SK-N-SH treated with all-trans-retinoic acid at 6 μM for 48 hours (cell line): ENCODE data around the gene GPC6.

Experiments
- ARNTL ChIP-seq: fragments of 450-650 bp; formaldehyde crosslinking; IDR thresholded peaks from 2 replicates; pipeline ENCODE4 v1.5.0; 2020; ENCODE audit warnings: low read depth, mild to moderate bottlenecking, moderate library complexity, borderline replicate concordance
- ESRRG ChIP-seq: fragments of 250-450 bp; sonication (Bioruptor Pico); IDR thresholded peaks from 2 replicates; pipeline ENCODE4 v1.6.1; 2021; ENCODE audit warnings: mild to moderate bottlenecking
- GLIS3 ChIP-seq: fragments of 250-450 bp; sonication (Bioruptor Pico); IDR thresholded peaks from 2 replicates; pipeline ENCODE4 v1.5.0; 2020; ENCODE audit warnings: mild to moderate bottlenecking, moderate library complexity
- ISL1 ChIP-seq: fragments of 250-450 bp; sonication (Bioruptor Pico); IDR thresholded peaks from 2 replicates; pipeline ENCODE4 v2.1.2; 2022; ENCODE audit warnings: mild to moderate bottlenecking, moderate library complexity
- PPARA ChIP-seq: fragments of 250-450 bp; sonication (Bioruptor Pico); IDR thresholded peaks from 2 replicates; pipeline ENCODE4 v1.5.0; 2020; ENCODE audit warnings: mild to moderate bottlenecking, borderline replicate concordance
- RARB ChIP-seq: fragments of 250-450 bp; sonication (Bioruptor Pico); IDR thresholded peaks from 2 replicates; pipeline ENCODE4 v1.8.0; 2021; ENCODE audit warnings: mild to moderate bottlenecking, moderate library complexity
- ZNF565 ChIP-seq: fragments of 450-650 bp; formaldehyde crosslinking; conservative IDR thresholded peaks from 2 replicates; pipeline ENCODE4 v1.5.0; 2020; ENCODE audit warnings: low read depth, mild to moderate bottlenecking, moderate library complexity
- ZNF8 ChIP-seq: fragments of 450-650 bp; formaldehyde crosslinking; IDR thresholded peaks from 2 replicates; pipeline ENCODE4 v1.5.0; 2020; ENCODE audit warnings: mild to moderate bottlenecking, moderate library complexity
- TF ChIP-seq, protein P1 (sequence below): fragments of 250-450 bp; sonication (Bioruptor Pico); IDR thresholded peaks from 2 replicates; pipeline ENCODE4 v1.8.0; 2020; ENCODE audit warnings: mild to moderate bottlenecking, moderate library complexity, borderline replicate concordance

DNA sequence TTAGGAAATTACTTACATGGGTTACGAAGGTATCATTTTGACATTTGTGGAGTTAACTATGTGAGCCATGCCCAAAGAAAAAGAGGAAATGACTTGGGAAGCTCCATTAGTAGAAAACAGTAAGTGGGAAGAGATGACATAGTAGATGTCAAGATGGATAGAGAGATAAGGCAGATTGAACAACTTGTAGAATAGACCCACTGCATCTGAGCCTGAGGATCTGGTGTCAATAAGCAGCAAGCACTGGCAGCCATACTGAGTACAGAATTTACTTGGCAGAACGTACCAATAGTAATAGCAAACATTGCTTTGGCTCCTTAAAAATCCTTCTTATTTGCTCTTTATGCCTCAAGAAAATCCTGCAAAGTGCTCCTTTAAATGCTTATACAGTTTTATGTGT, 203.8 kb downstream of the GPC6 start:
- TF ChIP-seq ESRRG (no peak), ARNTL (no peak), ZNF8 (CRISPR knock-in tag) (no peak), ISL1 (CRISPR knock-in tag) (no peak), ZNF565 (CRISPR knock-in tag) (no peak), RARB (CRISPR knock-in tag) (no peak), PPARA (CRISPR knock-in tag) (no peak), GLIS3 (CRISPR knock-in tag) (no peak)
- TF ChIP-seq, protein P1, sequence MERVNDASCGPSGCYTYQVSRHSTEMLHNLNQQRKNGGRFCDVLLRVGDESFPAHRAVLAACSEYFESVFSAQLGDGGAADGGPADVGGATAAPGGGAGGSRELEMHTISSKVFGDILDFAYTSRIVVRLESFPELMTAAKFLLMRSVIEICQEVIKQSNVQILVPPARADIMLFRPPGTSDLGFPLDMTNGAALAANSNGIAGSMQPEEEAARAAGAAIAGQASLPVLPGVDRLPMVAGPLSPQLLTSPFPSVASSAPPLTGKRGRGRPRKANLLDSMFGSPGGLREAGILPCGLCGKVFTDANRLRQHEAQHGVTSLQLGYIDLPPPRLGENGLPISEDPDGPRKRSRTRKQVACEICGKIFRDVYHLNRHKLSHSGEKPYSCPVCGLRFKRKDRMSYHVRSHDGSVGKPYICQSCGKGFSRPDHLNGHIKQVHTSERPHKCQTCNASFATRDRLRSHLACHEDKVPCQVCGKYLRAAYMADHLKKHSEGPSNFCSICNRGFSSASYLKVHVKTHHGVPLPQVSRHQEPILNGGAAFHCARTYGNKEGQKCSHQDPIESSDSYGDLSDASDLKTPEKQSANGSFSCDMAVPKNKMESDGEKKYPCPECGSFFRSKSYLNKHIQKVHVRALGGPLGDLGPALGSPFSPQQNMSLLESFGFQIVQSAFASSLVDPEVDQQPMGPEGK (CRISPR knock-in tag), result no peak
